GM19351 (cell line): ENCODE measurements around the gene NLGN4X.

Source experiments
- ATAC-seq: cut with Tn5 transposase; IDR thresholded peaks from one replicate; pipeline ENCODE4 v1.9.1; 2021; ENCODE audit warnings: mild to moderate bottlenecking, moderate library complexity; ENCODE audit not compliant: unreplicated experiment

The NLGN4X gene

GRCh38 chrX:5876984-5877596 lies 351.6 kb downstream of the NLGN4X start:
- ATAC-seq = peak; percentile 64

- ATAC-seq = no peak
These were observed 358.4 kb downstream of the NLGN4X start for GRCh38 chrX:5870238-5870637.

- no peak for ATAC-seq
These were observed 358.9 kb downstream of the NLGN4X start for GRCh38 chrX:5869786-5870185.

- ATAC-seq = no peak
These were observed 360.9 kb downstream of the NLGN4X start for GRCh38 chrX:5867778-5868177.

- no peak for ATAC-seq
These were observed 371.4 kb downstream of the NLGN4X start for GRCh38 chrX:5857232-5857631.

- no peak for ATAC-seq
These were observed 375.7 kb downstream of the NLGN4X start for GRCh38 chrX:5852941-5853340.

GRCh38 chrX:5842601-5843000 lies 386.1 kb downstream of the NLGN4X start:
- ATAC-seq = no peak
